H1 (cell line): ENCODE measurements around the gene TNFRSF14. TPM values are rescaled to one million over a fixed set of nuclear protein-coding genes. Genes with fewer than 3 reads are reported as not detected.
A peak's percentile ranks its signal among the peaks of the same experiment; 100 is the strongest.

Source experiments
- CTCF ChIA-PET: fragments of 300-600 bp; sonication (Branson Sonifier 250); formaldehyde crosslinking; loops from one replicate; lab custom pipeline; 2021; ENCODE audit not compliant: partially characterized antibody; lab: Charles Lee
- POLR2A ChIA-PET: fragments of 300-600 bp; sonication (Branson Sonifier 250); formaldehyde crosslinking; loops from one replicate; lab custom pipeline; 2021; ENCODE audit warnings: inconsistent platforms; ENCODE audit not compliant: partially characterized antibody; lab: Charles Lee
- DNase-seq, 2 experiments: peaks; one replicate each; pipeline versions ENCODE4 v3.0.0 to v3.0.0-alpha.2; 2010 to 2022; ENCODE audit warnings: low spot score in 2 of 2, low read depth in 1 of 2, mixed read lengths in 1 of 2
- FAIRE-seq: peaks from 2 replicates; lab custom pipeline; 2011; peaks lifted over from hg19 to GRCh38; lab: Jason Lieb, UNC
- H2AFZ ChIP-seq: 2 replicates; pipeline ENCODE4 v1.8.1; 2012; ENCODE audit warnings: low read length, inconsistent platforms
- H2AK5ac ChIP-seq: 2 replicates; pipeline ENCODE4 v1.6.1; 2013; ENCODE audit warnings: low read depth, low read length
- H2BK120ac ChIP-seq: replicated peaks from 2 replicates; pipeline ENCODE3; 2013; ENCODE audit warnings: low read depth, low read length, inconsistent platforms
- H2BK12ac ChIP-seq: 2 replicates; pipeline ENCODE4 v1.6.1; 2013; ENCODE audit warnings: low read depth, low read length
- H2BK15ac ChIP-seq: 2 replicates; pipeline ENCODE4 v1.6.1; 2013; ENCODE audit warnings: low read length
- H2BK20ac ChIP-seq: 2 replicates; pipeline ENCODE4 v1.6.1; 2013; ENCODE audit warnings: low read length
- H2BK5ac ChIP-seq: 2 replicates; pipeline ENCODE4 v1.6.1; 2013; ENCODE audit warnings: low read depth, low read length
- H3K14ac ChIP-seq: 2 replicates; pipeline ENCODE4 v1.6.1; 2013; ENCODE audit warnings: inconsistent platforms; ENCODE audit not compliant: insufficient read length
- H3K18ac ChIP-seq: 2 replicates; pipeline ENCODE4 v1.6.1; 2013; ENCODE audit warnings: low read length; ENCODE audit errors: extremely low read depth
- H3K23ac ChIP-seq: 2 replicates; pipeline ENCODE4 v1.6.1; 2013; ENCODE audit warnings: inconsistent platforms; ENCODE audit not compliant: insufficient read length
- H3K23me2 ChIP-seq: 2 replicates; pipeline ENCODE4 v1.6.1; 2013; ENCODE audit warnings: low read depth, low read length
- H3K27ac ChIP-seq: 2 replicates; pipeline ENCODE4 v1.6.1; 2011; ENCODE audit warnings: low read depth, low read length, inconsistent platforms
- H3K27me3 ChIP-seq, 4 experiments: replicated peaks in 1 of 4; 1 replicate in 1 of 4; 2 replicates in 3 of 4; pipeline versions ENCODE4 v1.6.1 to v1.8.1; 2011 to 2013; ENCODE audit warnings: low read length in 3 of 4, mild to moderate bottlenecking in 3 of 4, inconsistent platforms in 2 of 4, mixed read lengths in 2 of 4, moderate library complexity in 1 of 4; ENCODE audit not compliant: control insufficient read depth in 3 of 4, insufficient read depth in 3 of 4; ENCODE audit errors: extremely low read depth in 1 of 4
- H3K36me3 ChIP-seq, 4 experiments: 2 replicates each; pipeline versions ENCODE4 v1.6.1 to v1.8.1; 2011 to 2013; ENCODE audit warnings: mild to moderate bottlenecking in 4 of 4, low read length in 3 of 4, moderate library complexity in 2 of 4, control low read depth in 1 of 4, inconsistent platforms in 1 of 4; ENCODE audit not compliant: insufficient read depth in 4 of 4, control insufficient read depth in 2 of 4
- H3K4ac ChIP-seq: replicated peaks from 2 replicates; pipeline ENCODE3; 2013; ENCODE audit warnings: low read length, low read depth, mixed read lengths, inconsistent platforms; ENCODE audit not compliant: insufficient read length
- H3K4me1 ChIP-seq, 4 experiments: replicated peaks in 1 of 4; 1 replicate in 1 of 4; 2 replicates in 3 of 4; pipeline versions ENCODE4 v1.6.1 to v1.8.1; 2011 to 2013; ENCODE audit warnings: low read length in 3 of 4, inconsistent platforms in 2 of 4, mixed read lengths in 1 of 4; ENCODE audit not compliant: insufficient read depth in 4 of 4, control insufficient read depth in 3 of 4
- H3K4me2 ChIP-seq, 2 experiments: 2 replicates each; pipeline versions ENCODE4 v1.6.1 to v1.8.1; 2011 to 2013; ENCODE audit warnings: low read depth in 2 of 2, low read length in 2 of 2, control low read depth in 1 of 2, inconsistent platforms in 1 of 2, mild to moderate bottlenecking in 1 of 2; ENCODE audit not compliant: insufficient read depth in 1 of 2
- H3K4me3 ChIP-seq, 4 experiments: fragments of 200-600, 300-600 bp in 1 of 4; sonication (generic), shearing (Covaris generic), sonication (Bioruptor Twin) in 1 of 4; 2 replicates each; pipeline versions ENCODE4 v1.5.1 to v1.8.1; 2011 to 2016; ENCODE audit warnings: low read length in 4 of 4, low read depth in 3 of 4, control low read depth in 2 of 4, inconsistent platforms in 2 of 4, mild to moderate bottlenecking in 2 of 4, mixed read lengths in 1 of 4, moderate library complexity in 1 of 4; ENCODE audit not compliant: insufficient read depth in 2 of 4; ENCODE audit errors: extremely low read depth in 1 of 4
- H3K56ac ChIP-seq: replicated peaks from 2 replicates; pipeline ENCODE3; 2013; ENCODE audit warnings: low read depth, mild to moderate bottlenecking, mixed read lengths, low read length, inconsistent platforms; ENCODE audit not compliant: insufficient read length
- H3K79me1 ChIP-seq: 2 replicates; pipeline ENCODE4 v1.6.1; 2013; ENCODE audit warnings: low read depth, low read length, control low read depth
- H3K79me2 ChIP-seq, 2 experiments: 2 replicates each; pipeline versions ENCODE4 v1.6.1 to v1.8.1; 2012 to 2013; ENCODE audit warnings: low read length in 2 of 2, mild to moderate bottlenecking in 2 of 2, inconsistent platforms in 1 of 2; ENCODE audit not compliant: insufficient read depth in 2 of 2, control insufficient read depth in 1 of 2
- H3K9ac ChIP-seq, 4 experiments: replicated peaks in 1 of 4; 1 replicate in 1 of 4; 2 replicates in 3 of 4; pipeline versions ENCODE4 v1.6.1 to v1.8.1; 2011 to 2013; ENCODE audit warnings: low read depth in 3 of 4, low read length in 3 of 4, control low read depth in 2 of 4, mild to moderate bottlenecking in 2 of 4, moderate library complexity in 2 of 4, inconsistent platforms in 1 of 4; ENCODE audit errors: extremely low read depth in 1 of 4
- H3K9me3 ChIP-seq, 2 experiments: 2 replicates each; pipeline versions ENCODE4 v1.6.1 to v1.8.1; 2012 to 2013; ENCODE audit warnings: mild to moderate bottlenecking in 2 of 2, moderate library complexity in 2 of 2, control low read depth in 1 of 2, inconsistent platforms in 1 of 2, low read depth in 1 of 2, low read length in 1 of 2, mixed read lengths in 1 of 2; ENCODE audit not compliant: insufficient read depth in 2 of 2
- H4K20me1 ChIP-seq, 2 experiments: replicated peaks in 1 of 2; 2 replicates each; pipeline versions ENCODE3 to v1.8.1; 2011 to 2013; ENCODE audit warnings: inconsistent platforms in 2 of 2, low read length in 2 of 2, mild to moderate bottlenecking in 1 of 2; ENCODE audit not compliant: insufficient read depth in 2 of 2, control insufficient read depth in 1 of 2
- H4K5ac ChIP-seq: 2 replicates; pipeline ENCODE4 v1.6.1; 2013; ENCODE audit warnings: low read length, low read depth, mixed read lengths, inconsistent platforms; ENCODE audit not compliant: insufficient read length
- H4K8ac ChIP-seq: 2 replicates; pipeline ENCODE4 v1.8.0; 2013; ENCODE audit warnings: mild to moderate bottlenecking, moderate library complexity, low read length, inconsistent platforms; ENCODE audit not compliant: insufficient read depth; ENCODE audit errors: extremely low read depth
- H4K91ac ChIP-seq: replicated peaks from 2 replicates; pipeline ENCODE3; 2013; ENCODE audit warnings: low read length, mixed read lengths, inconsistent platforms; ENCODE audit not compliant: insufficient read length
- CBX5 ChIP-seq: fragments of 300-800, 300-1000 bp; sonication (generic); IDR thresholded peaks from 2 replicates; pipeline ENCODE4 v1.7.1; 2016; ENCODE audit warnings: antibody characterized with exemption, low read length, low read depth
- CHD2 ChIP-seq: IDR thresholded peaks from 2 replicates; pipeline ENCODE4 v1.6.1; 2012; ENCODE audit warnings: low read length, improper control_type of control experiment
- HDAC6 ChIP-seq: IDR thresholded peaks from one replicate; pipeline ENCODE4 v1.7.1; 2012; ENCODE audit warnings: low read depth, mild to moderate bottlenecking, inconsistent platforms, low read length, moderate library complexity
- JUND ChIP-seq: IDR thresholded peaks from 2 replicates; pipeline ENCODE4 v1.6.1; 2011; ENCODE audit warnings: mild to moderate bottlenecking, improper control_type of control experiment, low read length
- KDM4A ChIP-seq: IDR thresholded peaks from one replicate; pipeline ENCODE4 v1.7.1; 2012; ENCODE audit warnings: low read depth, mild to moderate bottlenecking, moderate library complexity, low read length, inconsistent platforms; ENCODE audit not compliant: severe bottlenecking
- POU5F1 ChIP-seq: IDR thresholded peaks from 2 replicates; pipeline ENCODE4 v1.6.1; 2011; ENCODE audit warnings: low read depth, mild to moderate bottlenecking, low read length, moderate library complexity
- SAP30 ChIP-seq: fragments of 300-600 bp; sonication (generic); IDR thresholded peaks from 2 replicates; pipeline ENCODE4 v1.7.1; 2012; ENCODE audit warnings: low read length, moderate library complexity, mild to moderate bottlenecking, inconsistent platforms; ENCODE audit not compliant: insufficient read depth, insufficient replicate concordance
- SRF ChIP-seq: IDR thresholded peaks from 2 replicates; pipeline ENCODE4 v1.6.1; 2011; ENCODE audit warnings: mild to moderate bottlenecking, low read depth, low read length, moderate library complexity
- SUZ12 ChIP-seq: fragments of 200-600 bp; sonication (generic); IDR thresholded peaks from 2 replicates; pipeline ENCODE4 v1.6.1; 2012; ENCODE audit warnings: mild to moderate bottlenecking, inconsistent platforms, low read length, moderate library complexity, mixed read lengths
- TAF1 ChIP-seq: IDR thresholded peaks from 2 replicates; pipeline ENCODE4 v1.6.1; 2011; ENCODE audit warnings: mild to moderate bottlenecking, low read depth, low read length
- WGBS, 2 experiments: shearing (Covaris generic) in 1 of 2; methylation state at CpG; one replicate each; pipeline versions ENCODE4 v1.1.6 to v1.1.7; 2013 to 2015; ENCODE audit warnings: low lambda C conversion rate in 2 of 2, mixed read lengths in 2 of 2, inconsistent platforms in 1 of 2, low coverage in 1 of 2, missing lambda C conversion rate in 1 of 2; ENCODE audit not compliant: insufficient replicate concordance in 2 of 2, insufficient coverage in 1 of 2, insufficient read length in 1 of 2; ENCODE audit errors: extremely low coverage in 1 of 2, missing lambda C conversion rate in 1 of 2; 5-methylcytosine and 5-hydroxymethylcytosine counted together
- polyA plus RNA-seq, 7 experiments: library from polyadenylated mRNA; depleted of rRNA in 3 of 7; stranded (reverse) in 5 of 7; unstranded in 2 of 7; fragments of >200 nt in 5 of 7; fragments of 200-250 nt in 2 of 7; gene quantifications; 1 replicate in 5 of 7; 2 replicates in 1 of 7; 4 replicates in 1 of 7; pipeline versions ENCODE4 v1.2.1 to v1.2.3, GENCODE V29; 2011 to 2013; ENCODE audit warnings: missing spikeins in 2 of 7, mixed read lengths in 2 of 7
- total RNA-seq: library from RNA; stranded (reverse); fragmentation: NEBNext Ultra II Directional; extraction: Animal tissue kit (Norgen Biotek cat#: 25700); gene quantifications from 2 replicates; pipeline ENCODE4 v1.2.1, GENCODE V29; 2021

TNFRSF14 gene
- total and polyA plus RNA-seq, 2 of the 8 experiments (the other 6 are each of a cell fraction or from before 2014, with no cell fraction given): 0.36 to 0.50 TPM

DNA sequence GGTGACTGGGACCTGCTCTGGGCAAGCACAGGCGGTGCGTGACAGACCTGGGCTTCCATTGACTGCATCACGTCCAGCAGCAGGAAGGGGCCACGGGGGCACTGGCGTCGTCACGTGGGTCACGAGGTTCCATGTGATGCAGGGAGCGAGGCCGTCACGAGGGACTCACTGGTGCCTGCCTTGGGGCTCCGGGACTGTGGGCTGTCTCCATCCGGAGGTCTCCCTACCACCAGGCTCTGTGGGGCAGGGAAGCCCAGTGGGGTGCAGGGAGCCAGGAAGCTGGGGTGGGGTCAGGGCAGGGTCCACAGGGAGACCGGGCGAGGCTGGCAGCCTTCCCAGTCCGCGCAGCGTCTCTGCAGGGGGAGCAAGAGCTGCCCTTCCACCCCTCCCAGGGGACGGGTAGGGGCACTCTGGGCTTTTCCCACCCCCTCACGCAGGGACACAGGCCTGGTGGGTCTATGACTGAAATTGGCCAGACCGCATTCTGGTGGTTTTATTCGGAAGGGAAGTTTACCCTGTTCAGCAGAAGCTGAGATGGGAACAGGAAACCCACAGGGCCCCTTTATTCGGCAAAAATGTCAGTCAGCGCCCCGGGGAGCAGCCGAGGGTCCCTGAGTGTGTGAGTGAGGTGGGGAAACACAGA is 416 bp upstream of the TNFRSF14 start:
- H3K14ac ChIP-seq: no peak overlapping the region
- H3K4me3 ChIP-seq: no peak overlapping the region
- no peak overlapping the region for H2BK20ac ChIP-seq
- ChIA-PET CTCF (interaction anchor here (0.7 to 1.6 kb wide), 6 partner anchors 17 to 861 kb away, joined by 3 read pairs; no protein-coding TSS in a partner anchor), POLR2A (interaction anchor here (0.9 kb wide), 1 partner anchor 9 kb away, joined by 3 read pairs; no protein-coding TSS in a partner anchor)
- H2AFZ ChIP-seq: no peak overlapping the region
- no peak overlapping the region for H4K91ac ChIP-seq
- no peak overlapping the region for H2AK5ac ChIP-seq
- H3K4me2 ChIP-seq: no peak overlapping the region
- H4K8ac ChIP-seq: peak overlapping the region; percentile 51; the same call in 1 of the 2 replicates
- no peaks in the 10 kb centered on the region for H4K20me1 ChIP-seq
- H3K79me1 ChIP-seq: no peaks in the 10 kb centered on the region
- peak overlapping the region; percentile 16 for H3K56ac ChIP-seq
- no peaks in the 10 kb centered on the region for H3K79me2 ChIP-seq
- H3K9me3 ChIP-seq: no peaks in the 10 kb centered on the region; a peak in 1 of 4 replicates
- H3K27ac ChIP-seq: no peak overlapping the region
- H3K4ac ChIP-seq: no peak overlapping the region
- FAIRE-seq (no peak), DNase-seq (no peak)
- H3K23ac ChIP-seq: no peak overlapping the region
- no peaks in the 10 kb centered on the region for H3K27me3 ChIP-seq
- no peak overlapping the region; the same call in 1 of the 2 replicates for H2BK12ac ChIP-seq
- H3K4me1 ChIP-seq: peaks cover 0 to 6% (median 0%) of the 10 kb centered on the region in 4 experiments; a peak in 2 of 7 replicates
- no peak overlapping the region for H3K18ac ChIP-seq
- no peak overlapping the region for H2BK15ac ChIP-seq
- H3K36me3 ChIP-seq: no peaks in the 10 kb centered on the region
- H2BK120ac ChIP-seq: no peak overlapping the region
- no peak overlapping the region for H2BK5ac ChIP-seq
- H3K9ac ChIP-seq: no peak overlapping the region
- H3K23me2 ChIP-seq: no peaks in the 10 kb centered on the region
- H4K5ac ChIP-seq: no peak overlapping the region
- WGBS, 2 experiments: 79% methylated on average over 26 of the region's 26 CpGs; no CpG with 5 or more reads in 1 of the 2 experiments
- TF ChIP-seq TAF1 (no peak), SRF (no peak), CBX5 (no peak), HDAC6 (no peak), KDM4A (no peak), CHD2 (no peak), JUND (no peak), SUZ12 (no peak), SAP30 (no peak), POU5F1 (no peak)
